ENCODE measurements around the gene RAB40AL.
"Not testable (repeated sequence)": the region's sequence is repeated elsewhere in the genome, so short reads cannot be mapped to it uniquely, and the experiment has no call there.

RAB40AL gene, protein sequence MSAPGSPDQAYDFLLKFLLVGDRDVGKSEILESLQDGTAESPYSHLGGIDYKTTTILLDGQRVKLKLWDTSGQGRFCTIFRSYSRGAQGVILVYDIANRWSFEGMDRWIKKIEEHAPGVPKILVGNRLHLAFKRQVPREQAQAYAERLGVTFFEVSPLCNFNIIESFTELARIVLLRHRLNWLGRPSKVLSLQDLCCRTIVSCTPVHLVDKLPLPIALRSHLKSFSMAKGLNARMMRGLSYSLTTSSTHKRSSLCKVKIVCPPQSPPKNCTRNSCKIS

DNA sequence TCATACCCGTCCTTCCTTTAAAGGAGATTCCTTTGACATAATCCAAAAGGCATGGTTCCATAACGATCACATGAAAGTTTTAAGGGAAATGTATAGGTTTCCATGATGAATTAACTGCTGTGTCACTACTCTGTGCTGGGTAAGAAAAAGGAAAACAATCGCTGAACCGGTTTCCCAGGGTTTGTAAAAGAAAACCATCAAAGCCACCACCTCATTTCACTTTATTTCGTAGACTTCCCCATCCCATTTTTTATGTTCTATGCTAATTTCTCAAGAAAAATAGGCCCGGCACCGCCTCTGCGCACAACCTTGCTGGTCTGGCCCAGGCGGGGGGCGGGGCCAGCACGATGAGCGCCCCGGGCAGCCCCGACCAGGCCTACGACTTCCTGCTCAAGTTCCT lies at the start of gene RAB40AL:
Gene RAB40AL, plus strand, starts transcription at position 301 of the 400 bp plus-strand sequence. Its CDS starts 47 bp downstream, at position 348.
- not testable (repeated sequence) for DNase-seq (ENCODE audit: low spot score)

DNA sequence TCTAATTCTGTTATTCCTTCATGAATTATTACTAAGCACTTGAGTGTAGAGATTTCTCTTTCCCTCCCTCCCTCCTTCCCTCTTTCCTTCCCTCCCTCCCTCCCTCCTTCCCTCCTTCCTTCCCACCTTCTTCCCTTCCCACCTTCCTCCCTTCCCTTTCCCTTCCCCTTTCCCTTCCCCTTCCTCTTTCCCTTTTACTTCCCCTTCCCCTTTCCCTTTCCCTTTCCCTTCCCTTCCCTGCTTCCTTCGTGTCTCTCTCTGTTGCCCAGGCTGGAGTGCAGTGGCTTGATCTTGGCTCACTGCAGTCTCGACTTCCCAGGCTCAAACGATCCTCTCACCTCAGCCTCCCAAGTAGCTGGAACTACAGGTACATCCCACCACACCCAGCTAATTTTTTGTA lies 49.4 kb upstream of the RAB40AL start:
- no peak for DNase-seq (ENCODE audit: low spot score)

DNA sequence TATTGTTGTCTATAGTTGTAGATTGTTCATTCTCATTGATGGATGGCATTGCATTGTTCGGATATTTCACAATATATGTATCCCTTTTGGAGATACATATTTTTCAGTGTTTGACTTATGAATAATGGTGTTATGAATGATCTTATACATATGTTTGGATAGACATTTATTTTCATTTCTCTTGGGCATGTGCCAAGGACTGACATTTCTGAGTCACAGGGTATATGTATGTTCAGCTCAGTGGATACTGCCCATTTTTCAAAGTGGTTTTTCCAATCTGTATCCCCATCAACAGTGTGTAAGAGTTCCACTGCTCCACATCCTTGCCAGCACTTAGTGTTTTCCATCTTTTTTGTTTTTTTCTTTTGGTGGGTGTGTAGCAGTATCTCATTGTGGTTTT lies 45.0 kb upstream of the RAB40AL start:
- DNase-seq (ENCODE audit: low spot score) = no peak

DNA sequence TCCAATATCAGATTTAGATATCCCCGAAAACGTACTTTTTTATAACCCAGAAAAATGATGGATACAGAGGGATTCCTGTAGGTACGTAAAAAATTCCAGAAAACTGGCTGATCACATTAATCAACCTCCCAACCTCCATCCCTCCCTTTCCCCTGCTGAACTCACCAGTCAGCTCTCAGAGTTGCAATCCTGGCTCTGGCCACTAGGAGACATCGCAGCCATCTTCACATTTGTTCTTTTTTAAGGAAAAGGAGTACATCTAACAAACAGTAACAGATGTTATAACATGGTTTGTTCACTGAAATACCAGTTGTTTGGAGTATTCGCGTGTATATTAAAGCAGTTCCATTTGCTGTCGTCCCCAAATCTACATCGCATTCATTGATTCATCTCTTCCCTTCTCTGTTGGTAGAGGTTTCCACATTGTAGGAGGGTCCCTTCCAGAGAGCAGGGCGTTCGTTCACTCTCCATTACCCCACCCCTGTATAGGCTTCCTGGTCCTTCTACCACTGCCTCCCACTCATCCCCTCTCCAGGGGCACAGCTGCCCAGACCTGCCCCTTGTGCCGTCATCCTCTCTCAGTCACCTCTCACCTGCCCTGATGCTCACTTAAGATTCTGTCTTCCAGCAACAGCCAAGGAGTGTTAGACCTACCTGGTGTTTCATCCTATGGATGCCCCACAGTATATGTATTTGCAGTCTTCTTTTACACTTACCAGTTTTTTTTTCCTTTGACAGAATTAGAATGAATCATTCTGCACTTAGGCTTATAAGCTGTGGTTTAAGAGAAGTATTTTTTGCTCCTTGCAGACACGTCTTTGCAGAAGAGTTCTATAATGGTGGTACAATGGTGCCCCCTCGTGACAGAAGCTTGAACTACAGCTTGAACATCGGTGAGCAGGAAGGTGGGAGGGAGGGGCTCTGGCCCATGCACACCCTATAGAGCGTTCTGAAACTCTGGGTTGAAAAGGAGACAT lies 36.8 kb upstream of the RAB40AL start:
- peak; percentile 76 for DNase-seq (ENCODE audit: low spot score)

DNA sequence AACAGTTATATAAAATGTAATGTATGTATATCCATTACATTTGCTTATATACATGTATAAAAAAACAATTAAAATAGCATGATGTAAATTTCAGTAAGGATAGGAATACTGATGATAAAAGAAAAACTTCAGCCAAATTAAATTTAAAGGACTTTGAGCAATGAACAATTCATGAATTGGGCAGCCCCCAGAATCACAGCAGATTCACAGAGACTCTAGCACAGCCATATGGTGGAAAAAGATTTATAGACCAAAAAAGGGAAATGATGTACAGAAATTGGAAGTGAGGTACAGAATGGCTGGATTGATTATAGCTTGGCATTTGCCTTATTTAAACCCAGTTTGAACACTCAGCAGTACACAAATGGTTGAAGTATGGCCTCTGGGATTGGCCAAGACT lies 34.7 kb upstream of the RAB40AL start:
- DNase-seq (ENCODE audit: low spot score) = no peak

DNA sequence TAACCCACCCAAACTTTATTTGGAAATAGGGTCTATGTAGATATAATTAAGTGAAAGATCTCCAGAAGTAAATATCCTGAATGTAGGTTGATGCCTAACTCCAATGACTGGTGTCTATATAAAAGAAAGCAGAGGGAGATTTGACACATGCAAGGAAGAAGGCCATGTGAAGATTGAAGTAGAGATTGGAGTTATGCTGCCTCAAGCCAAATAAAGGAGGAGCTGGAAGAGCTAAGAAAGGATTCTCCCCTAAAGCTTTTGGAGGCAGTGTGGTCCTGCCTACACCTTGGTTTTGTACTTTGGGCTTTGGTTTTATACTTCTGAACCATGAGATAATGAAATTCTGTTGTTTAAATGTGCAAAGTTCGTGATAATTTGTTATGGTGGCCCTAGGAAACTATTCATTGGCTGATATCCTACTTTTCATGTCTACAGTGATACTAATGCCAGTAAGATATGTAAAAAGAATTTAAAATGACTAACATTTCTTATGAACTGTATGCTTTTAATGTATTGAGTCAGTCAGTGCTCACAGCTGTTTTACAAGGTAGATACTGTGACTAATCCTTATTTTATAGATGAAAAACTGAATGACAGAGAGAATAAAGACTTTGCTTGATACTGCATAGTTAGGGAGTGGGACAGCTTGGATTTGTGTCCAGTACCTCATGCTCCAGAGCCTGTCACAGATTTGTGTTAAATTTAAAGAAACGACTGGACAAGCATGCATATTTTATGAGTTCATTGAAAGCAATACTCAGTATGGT lies 5.9 kb upstream of the RAB40AL start:
- no peak for DNase-seq (ENCODE audit: low spot score)

DNA sequence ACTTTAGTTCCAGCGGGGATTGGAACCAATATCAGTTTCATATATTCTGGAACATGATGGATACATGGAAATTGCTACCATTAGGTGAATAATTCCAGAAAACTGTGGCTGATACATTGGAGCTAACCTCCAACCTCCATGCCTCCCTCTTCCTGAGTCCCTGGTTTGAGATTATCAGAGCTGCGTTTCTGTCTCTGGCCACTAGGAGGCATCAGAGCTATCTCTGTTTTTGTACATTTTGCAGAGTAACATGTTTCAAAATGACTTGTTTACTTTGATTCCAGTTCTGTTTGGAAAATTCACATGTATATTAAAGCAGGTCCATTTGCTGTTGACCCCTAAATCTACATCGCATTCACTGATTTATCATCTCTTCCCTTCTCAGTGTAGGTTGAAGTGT lies 2.4 kb upstream of the RAB40AL start:
- peak; percentile 44 for DNase-seq (ENCODE audit: low spot score)

DNA sequence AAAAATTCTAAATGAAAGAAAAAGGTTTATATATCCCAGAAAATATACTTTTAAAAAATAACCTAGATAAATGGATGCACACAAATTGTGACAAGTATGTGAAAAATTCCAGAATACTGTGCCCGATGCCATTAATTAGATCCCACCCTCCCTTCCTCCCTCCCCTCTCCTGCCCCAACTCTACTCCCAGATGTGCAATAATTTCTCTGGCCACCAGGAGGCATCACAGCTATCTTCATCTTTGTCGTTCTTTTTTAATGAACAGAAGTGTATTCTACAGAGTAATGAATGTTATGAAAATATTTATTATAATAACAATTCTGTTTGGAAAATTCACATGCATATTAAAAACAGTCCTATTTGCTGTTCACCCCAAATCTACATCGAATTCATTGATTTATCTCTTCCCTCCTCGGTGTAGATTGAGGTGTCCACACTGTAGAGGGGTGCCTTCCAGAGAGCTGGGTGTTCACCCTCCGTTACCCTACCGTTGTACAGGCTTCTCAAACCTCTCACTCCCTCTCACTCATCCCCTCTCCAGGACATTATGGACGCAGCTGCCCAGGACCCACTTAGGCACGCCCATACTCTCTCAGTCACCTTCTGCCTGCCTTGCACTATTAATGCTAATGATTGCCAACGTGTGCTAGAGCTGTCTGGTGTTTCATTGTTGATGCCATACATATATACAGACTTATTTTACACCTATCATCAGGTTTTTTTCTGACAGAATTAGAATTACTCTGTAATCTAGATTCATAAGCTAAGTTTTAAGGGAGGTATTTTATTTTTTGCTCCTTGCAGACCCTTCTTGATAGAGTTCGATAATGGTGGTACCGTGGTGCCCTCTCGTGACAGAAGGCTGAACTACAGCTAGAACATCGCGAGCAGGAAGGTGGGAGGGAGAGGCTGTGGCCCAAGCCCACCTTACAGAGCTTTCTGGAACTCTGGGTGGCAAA lies 14.1 kb downstream of the RAB40AL start:
- peak; percentile 51 for DNase-seq (ENCODE audit: low spot score)

DNA sequence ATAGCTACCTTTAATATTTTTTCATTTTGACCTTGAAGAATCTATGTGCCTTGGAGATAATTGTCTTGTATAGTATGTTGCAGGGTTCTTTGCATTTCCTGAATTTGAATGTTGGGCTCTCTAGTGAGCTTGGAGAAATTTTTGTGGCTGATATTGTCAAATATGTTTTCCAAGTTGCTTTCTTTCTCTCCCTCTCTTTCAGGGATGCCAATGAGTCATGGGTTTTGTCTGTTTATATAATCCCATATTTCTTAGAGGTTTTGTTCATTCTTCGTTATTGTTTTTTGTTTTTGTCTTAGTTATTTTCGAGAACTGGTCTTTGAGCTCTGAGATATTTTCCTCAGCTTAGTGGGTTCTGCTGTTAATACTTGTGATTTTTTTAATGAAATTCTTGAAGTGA lies 20.7 kb downstream of the RAB40AL start:
- no peak for DNase-seq (ENCODE audit: low spot score)

DNA sequence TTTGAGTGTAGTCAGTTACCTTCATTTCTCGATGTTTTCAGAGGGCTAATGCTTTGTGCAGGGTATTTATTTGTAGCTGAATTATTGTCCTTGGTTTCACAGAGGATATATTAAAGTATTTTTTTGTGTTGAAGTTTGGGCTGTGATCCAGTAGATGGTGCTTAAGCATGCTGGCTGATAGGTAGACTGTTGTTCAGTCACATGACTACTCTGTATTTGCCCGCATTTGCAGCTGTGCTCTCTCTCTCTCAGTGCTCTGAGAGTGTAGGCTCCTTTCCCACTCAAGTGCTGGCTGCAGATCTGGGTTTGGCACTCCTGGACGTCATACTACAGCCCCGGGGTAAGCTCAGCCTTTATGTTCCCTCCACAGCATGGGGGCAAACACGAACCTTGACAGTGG lies 21.7 kb downstream of the RAB40AL start:
- DNase-seq (ENCODE audit: low spot score) = no peak

DNA sequence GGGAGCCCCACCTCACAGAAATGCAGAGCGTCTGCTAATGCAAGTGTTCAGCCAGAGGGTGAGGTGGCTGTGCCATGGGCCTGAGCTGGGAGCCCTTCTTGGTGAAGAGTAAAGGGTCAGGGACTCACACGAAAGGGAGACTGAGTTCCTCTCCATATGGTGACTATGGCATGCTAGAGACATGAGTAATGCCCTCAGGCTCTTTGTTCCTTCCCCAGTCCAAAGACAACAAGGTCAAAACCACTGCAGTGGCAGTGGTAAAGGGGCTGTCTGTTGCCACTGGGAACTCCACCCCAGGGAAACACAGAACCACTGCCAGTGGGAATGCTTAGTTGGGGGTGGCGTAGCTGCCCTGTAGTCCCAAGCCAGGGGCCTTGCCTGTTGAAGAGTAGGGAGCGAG lies 22.4 kb downstream of the RAB40AL start:
- DNase-seq (ENCODE audit: low spot score) = no peak

DNA sequence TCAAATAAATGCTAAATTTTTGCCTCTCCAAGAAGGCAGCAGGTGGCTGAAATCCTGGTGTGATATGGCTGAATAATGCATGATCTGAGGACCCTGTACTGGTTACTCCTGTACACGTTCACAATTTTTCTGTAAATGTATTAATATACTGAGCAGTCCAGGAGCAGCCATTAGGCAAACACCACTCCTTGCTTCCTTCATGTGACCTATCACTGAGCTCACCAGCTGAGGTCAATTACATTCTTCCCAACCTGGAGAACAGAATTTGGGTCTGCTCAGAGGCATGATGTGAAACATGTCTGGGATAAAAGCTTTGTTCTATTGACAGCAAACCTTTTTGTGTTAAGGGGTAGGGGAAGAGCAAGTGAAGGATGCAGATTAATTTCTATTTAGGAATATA lies 26.9 kb downstream of the RAB40AL start:
- no peak for DNase-seq (ENCODE audit: low spot score)

DNA sequence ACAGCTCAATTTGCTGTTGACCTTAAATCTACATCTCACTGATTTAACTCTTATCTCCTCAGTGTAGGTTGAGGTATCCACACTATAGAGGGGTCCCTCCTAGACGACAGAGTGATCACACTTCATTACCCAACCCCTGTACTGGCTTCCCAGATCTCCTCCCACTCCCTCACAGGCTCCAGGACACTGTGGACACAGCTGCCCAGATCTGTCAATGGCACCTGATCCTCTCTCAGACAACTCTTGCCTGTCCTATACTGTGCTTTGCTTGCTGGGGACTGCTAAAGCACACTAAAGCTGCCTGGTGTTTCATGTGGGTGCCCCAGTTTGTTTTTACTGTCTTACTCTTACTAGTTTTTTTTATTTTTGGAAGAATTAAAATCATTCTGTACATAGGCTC lies 27.9 kb downstream of the RAB40AL start:
- no peak for DNase-seq (ENCODE audit: low spot score)

DNA sequence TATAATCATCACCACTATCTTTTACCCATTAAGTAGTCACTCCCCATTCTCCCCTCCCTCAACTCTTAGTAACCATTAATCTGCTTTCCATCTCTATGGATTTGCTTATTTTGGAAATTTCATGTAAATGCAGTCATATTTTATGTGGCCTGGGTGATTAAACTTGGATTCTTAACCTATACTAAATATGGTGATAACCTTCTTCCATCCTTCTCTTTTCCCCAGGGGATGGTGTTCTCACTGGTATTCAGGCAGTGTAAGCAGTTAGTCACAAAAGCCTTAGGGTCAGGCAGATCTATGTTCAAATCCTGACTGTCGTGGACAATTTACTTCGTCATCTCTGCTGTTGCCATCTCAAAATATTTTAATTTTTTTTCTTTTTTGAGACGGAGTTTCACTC lies 29.6 kb downstream of the RAB40AL start:
- DNase-seq (ENCODE audit: low spot score) = no peak

DNA sequence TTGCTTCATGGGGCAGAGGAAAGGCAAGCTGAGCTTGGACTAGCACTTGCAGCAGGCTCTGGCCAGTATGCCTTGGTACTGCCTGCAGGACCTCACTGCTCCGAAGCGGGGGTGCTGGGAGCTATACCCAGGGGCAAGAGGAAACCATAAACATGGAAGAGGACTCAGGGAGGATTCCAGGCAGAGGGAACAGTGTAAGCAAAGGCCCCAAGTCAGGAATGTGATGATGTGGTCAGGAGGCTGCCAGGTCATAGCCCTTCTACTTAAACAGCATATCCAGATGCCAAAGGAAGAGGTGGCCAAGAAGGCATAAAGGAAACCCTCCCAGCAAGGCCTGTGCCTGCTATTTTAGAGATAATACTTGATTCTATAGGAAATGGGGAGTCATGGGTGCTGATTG lies 31.1 kb downstream of the RAB40AL start:
- DNase-seq (ENCODE audit: low spot score) = no peak

DNA sequence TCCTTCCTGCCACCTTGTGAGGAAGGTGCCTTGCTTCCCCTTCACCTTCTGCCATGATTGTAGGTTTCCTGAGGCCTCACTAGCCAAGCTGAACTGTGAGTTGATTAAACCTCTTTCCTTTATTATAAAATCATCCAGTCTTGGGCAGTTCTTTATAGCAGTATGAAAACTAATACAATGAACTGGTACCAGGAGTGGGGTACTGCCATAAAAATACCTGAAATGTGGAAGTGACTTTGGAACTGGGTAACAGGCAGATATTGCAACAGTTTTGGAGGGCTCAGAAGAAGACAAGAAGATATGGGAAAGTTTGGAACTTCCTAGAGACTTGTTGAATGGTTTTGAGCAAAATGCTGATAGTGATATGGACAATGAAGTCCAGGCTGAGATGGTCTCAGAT lies 34.5 kb downstream of the RAB40AL start:
- DNase-seq (ENCODE audit: low spot score) = not testable (repeated sequence)

DNA sequence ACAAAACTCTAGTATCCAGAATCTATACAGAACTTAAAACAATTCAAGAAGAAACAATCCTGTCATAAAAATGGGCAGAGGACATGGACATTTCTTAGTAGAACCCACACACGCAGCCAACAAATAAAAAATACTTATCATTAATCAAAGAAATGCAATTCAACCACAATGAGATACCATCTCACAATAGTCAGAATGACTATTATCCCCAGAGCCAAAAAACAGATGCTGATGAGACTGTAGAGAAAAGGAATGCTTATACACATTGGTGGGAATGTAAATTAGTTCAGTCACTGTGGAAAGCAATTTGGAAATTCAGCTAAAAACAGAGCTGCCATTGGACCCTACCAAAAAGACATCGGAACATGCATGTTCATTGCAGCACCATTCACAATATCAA lies 37.9 kb downstream of the RAB40AL start:
- no peak for DNase-seq (ENCODE audit: low spot score)

DNA sequence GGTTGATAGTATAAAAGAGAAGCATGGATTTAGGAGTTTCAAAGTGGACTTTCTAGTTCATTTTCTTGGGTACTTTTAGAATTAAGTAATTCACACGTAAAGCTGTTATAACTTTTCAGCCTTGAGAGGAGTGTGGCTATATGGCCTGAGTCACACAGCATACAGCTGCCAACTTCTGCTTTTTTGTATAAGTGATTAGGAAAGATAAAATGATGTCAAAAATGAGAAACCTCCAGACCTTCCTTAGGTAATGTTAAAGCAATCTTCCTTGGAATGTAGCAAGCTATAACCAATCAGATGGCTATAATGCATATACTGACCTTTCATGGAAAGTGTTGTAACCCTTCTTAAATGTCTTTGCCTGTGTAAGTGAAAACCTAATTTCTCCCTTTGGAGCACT lies 39.2 kb downstream of the RAB40AL start:
- no peak for DNase-seq (ENCODE audit: low spot score)

DNA sequence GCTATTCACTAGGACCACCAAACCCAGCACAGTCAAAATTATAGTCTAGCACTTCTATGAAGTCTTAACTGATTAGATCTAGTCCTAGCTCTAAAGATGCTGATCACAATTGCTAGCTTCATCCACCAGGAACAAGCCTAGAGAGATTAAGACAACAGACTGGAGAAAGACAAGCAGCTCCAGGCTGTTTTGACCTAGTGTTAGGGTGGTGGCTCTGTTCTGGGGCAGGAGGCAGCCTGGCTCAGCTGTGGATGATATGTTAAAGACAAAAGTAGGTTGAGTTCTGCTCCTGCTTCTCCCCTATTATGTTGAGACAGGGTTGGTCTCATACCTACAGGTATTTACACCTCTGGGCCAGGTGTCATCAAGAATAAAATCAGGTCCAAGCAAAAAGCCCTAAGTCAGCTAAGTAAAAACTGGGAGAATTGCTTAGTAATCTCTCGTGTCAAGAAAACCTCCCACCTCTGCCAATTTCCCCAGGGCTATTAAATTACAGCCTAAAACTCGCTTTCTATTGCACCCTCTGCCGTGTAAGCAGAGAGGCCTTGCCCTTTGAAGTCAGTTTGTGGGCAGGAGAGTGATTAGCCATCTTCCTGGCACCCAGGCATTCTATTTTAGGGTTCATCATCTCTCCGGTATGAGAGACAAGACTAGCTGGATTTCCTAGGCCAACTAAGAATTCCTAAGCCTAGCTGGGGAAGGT lies 39.9 kb downstream of the RAB40AL start:
- no peak for DNase-seq (ENCODE audit: low spot score)

DNA sequence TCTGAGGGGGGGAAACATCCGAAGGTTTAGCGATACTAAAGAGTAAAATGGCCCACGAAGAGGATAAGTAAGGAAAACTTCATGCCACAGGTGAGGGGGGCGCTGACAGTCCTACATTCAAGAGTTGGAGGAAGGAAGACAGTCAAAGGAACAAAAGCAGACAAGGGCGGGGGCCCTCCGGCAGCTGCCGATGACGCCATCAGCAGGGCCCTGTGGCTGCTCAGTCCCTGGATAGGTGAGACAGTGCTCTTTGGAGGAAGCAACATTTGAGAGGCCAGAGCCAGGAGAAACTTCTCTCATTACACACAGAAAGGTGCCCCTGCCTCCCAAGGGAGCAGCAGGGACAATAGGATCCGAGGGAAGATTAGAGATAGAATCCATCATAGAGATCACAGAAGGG lies 41.5 kb downstream of the RAB40AL start:
- no peak for DNase-seq (ENCODE audit: low spot score)

DNA sequence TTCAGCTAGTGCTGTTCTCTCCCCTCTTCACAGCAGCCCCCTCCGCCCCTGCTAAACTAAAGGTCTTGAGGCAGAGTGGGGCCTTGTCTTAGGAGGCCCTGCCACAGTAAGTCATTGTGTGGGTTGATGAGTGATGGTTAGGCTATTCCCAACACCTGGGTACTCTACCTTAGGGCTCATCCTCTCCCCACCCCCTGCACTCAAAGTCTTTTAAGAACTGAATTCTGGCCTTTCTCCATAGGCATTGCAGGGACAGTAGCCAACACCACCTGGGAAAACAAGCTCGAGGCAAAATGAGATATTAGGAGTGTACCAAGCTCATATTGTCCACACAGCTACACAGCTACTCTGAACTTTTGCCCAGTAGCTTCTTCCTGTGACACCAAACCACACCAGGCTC lies 42.5 kb downstream of the RAB40AL start:
- DNase-seq (ENCODE audit: low spot score) = no peak

Measured in activated CD4-positive, alpha-beta T cell treated with anti-CD3 and anti-CD28 coated beads, Interleukin-2, Interleukin-4, amounts not matched to agents 100 ng/mL and 50 ng/mL, durations not matched to agents 16 hours and 8 hours (primary cell).